RWPE1 (cell line): Measurements from ENCODE around the gene ARL8A.

Source experiments
- CTCF ChIA-PET: fragments of 350-600 bp; sonication (Branson Sonifier 250); formaldehyde crosslinking; extraction: SDS; loops from one replicate; lab custom pipeline; 2021; lab: Yijun Ruan, JAX
- POLR2A ChIA-PET: fragments of 400-600 bp; formaldehyde crosslinking; extraction: SDS; loops from one replicate; lab custom pipeline; 2020; ENCODE audit warnings: antibody characterized with exemption; ENCODE audit not compliant: low non-redundant PET; lab: Yijun Ruan, JAX
- DNase-seq: peaks from one replicate; pipeline ENCODE4 v3.0.0; 2012; ENCODE audit warnings: low spot score
- H3K27ac ChIP-seq: fragments of 450-650 bp; 2 replicates; pipeline ENCODE4 v1.5.1; 2017
- TF ChIP-seq, protein P1 (sequence below): fragments of 450-650 bp; conservative IDR thresholded peaks from 2 replicates; pipeline ENCODE4 v1.5.1; 2017; ENCODE audit warnings: low read depth, mild to moderate bottlenecking

Gene ARL8A

GRCh38 chr1:202157945-202158344 is 13.4 kb upstream of the ARL8A start:
- ChIA-PET POLR2A (no interaction called here), CTCF (no interaction called here)
- TF ChIP-seq, protein P1, sequence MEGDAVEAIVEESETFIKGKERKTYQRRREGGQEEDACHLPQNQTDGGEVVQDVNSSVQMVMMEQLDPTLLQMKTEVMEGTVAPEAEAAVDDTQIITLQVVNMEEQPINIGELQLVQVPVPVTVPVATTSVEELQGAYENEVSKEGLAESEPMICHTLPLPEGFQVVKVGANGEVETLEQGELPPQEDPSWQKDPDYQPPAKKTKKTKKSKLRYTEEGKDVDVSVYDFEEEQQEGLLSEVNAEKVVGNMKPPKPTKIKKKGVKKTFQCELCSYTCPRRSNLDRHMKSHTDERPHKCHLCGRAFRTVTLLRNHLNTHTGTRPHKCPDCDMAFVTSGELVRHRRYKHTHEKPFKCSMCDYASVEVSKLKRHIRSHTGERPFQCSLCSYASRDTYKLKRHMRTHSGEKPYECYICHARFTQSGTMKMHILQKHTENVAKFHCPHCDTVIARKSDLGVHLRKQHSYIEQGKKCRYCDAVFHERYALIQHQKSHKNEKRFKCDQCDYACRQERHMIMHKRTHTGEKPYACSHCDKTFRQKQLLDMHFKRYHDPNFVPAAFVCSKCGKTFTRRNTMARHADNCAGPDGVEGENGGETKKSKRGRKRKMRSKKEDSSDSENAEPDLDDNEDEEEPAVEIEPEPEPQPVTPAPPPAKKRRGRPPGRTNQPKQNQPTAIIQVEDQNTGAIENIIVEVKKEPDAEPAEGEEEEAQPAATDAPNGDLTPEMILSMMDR: no peak
- DNase-seq: no peak
- no peak overlapping the region for H3K27ac ChIP-seq

DNA sequence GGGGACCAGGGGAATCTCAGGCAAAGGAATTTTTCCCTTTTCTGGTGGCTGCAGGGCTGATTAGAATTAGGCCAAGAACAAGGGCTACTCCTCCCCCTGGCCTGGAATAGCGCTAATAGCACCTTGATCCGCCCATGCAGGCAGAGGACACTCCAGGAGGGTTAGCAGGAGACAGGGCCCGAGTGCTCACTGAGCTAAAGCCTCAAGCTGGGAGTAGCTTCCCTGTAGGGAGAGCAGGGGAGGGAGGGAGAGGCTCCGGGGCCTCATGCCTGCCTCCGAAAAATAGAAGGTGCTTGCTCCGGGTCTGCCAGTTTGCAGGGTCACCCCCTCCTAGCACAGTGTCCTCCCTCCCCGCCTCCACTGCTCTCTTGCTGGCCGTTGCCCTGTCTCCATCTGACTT is 12.1 kb upstream of the ARL8A start:
- TF ChIP-seq, protein P1: no peak
- no peak overlapping the region for H3K27ac ChIP-seq
- POLR2A ChIA-PET: no interaction called here
- CTCF ChIA-PET: interaction anchor here (0.6 kb wide), 1 partner anchor 11 kb away, joined by 3 read pairs; no protein-coding TSS in a partner anchor
- no peak for DNase-seq

- no peak overlapping the region for H3K27ac ChIP-seq
- DNase-seq: peak; percentile 41
- TF ChIP-seq, protein P1: no peak
- POLR2A ChIA-PET: no interaction called here
- CTCF ChIA-PET: interaction anchor here (0.6 to 1.1 kb wide), 2 partner anchors 20 to 219 kb away, joined by 3 to 4 read pairs; no protein-coding TSS in a partner anchor
Observed at GRCh38 chr1:202155478-202156021, 11.0 kb upstream of the ARL8A start.

DNA sequence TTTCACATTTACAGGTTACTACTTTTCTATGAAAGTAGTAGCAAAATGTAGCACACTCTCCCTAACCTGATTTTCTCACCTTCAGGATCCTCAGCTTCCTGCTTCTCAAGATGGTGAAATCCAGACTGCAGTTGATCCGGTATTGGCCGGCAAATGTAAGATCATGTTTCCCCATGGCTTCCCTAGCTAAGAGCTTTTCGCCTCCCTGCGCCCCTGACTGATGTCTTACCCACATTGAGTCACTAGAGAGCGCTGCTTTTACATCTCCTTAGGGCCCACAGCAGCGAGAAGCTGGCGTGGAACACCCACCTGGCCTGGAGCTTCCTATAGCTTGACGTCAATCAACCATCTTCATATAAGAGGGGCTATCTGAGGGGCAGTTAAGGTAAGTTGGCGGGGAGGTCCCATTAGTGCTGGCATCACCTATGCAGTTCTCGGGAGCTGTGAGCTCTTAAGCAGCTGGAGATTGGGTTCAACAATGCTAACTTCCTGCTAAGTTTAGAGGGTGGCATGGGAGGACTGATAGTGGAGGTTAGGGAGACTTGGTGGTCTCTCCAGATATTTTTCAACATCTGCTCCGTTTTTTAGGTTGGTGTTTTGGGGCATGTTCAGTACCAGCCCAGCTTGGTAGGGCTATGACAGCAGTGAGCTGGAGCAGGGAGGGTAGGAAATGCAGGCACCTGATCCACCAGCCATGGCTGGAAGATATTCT is 10.4 kb upstream of the ARL8A start:
- no peak for DNase-seq
- CTCF ChIA-PET: interaction anchor here (0.6 to 1.3 kb wide), 5 partner anchors 16 to 566 kb away, joined by 3 to 6 read pairs (median 3); partner anchors contain the start of gene LGR6
- H3K27ac ChIP-seq: no peak overlapping the region
- TF ChIP-seq, protein P1: 0 out of 2 replicates have a peak, but pooled peaks have one; percentile 6
- POLR2A ChIA-PET: no interaction called here

DNA sequence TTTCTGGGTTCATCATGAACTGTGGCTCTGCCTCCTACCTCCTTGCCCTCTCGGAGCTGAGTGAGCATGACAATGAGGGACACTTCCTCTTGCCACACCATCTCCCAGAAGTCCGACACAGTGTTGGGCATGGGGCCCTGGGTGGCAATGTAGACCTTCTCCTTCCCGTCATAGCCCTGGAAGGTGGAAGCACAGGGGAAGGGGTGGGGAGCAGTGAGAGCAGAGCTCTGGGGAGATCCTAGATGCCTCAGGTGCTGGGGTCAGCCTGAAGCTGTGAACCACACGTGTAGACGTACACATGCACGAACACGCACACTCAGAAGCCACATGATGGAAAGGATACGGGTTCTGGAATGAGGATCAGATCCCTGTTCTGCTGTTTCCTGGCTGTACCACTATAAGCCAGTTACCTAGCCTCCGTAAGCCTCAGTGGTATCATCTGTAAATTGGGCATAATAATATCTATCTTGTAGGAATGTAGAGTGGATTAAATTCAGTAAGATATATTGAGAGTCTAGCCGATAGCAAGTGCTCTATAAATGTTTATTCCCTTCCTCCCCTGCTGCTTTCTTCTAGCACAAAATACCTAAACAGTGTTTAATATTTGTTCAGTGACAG is 9.7 kb upstream of the ARL8A start:
- TF ChIP-seq, protein P1: no peak
- CTCF ChIA-PET: interaction anchor here (0.5 to 1.3 kb wide), 7 partner anchors 8 to 1247 kb away, joined by 3 to 6 read pairs (median 3); partner anchors contain the start of gene LGR6
- no peak overlapping the region for H3K27ac ChIP-seq
- POLR2A ChIA-PET: no interaction called here
- no peak for DNase-seq

- DNase-seq: no peak
- TF ChIP-seq, protein P1: no peak
- ChIA-PET POLR2A (no interaction called here), CTCF (interaction anchor here (0.7 kb wide), 1 partner anchor 9 kb away, joined by 4 read pairs; no protein-coding TSS in a partner anchor)
- H3K27ac ChIP-seq: no peak overlapping the region
Observed at GRCh38 chr1:202153284-202153683, 8.7 kb upstream of the ARL8A start.
